Measurements from ENCODE around the gene SNTG2. TPM values are rescaled to one million over a fixed set of nuclear protein-coding genes. Genes with fewer than 3 reads are reported as not detected.

The SNTG2 gene
- total and polyA plus RNA-seq, 2 donors (not counting 1 experiment from before 2014, with no cell fraction given): 0.06 TPM; not detected in 1

DNA sequence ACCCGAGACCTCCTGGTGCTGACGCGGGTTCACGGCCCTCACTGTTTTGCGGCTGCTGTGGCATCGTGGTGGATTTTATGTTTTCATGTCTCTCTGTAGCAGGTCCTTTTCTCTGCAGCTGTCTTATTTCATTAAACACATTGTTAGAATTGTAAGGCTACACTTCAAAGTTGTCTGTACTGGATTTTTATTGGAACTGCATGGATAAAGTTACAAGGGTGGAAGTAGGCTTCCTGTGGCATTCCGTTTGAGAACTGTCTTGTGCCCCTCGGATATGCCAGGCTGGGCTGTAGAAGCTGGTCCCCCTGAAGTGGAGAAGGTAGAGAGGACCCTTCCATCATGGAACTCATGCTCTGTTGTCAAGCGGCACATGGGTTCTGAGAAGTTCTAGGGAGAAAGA, 127.3 kb downstream of the SNTG2 start:
- no peak for TF ChIP-seq EZH2 (IDR thresholded peaks at IDR 0.05; ENCODE audit: low read length, missing control alignments)
- TF ChIP-seq, protein P1, sequence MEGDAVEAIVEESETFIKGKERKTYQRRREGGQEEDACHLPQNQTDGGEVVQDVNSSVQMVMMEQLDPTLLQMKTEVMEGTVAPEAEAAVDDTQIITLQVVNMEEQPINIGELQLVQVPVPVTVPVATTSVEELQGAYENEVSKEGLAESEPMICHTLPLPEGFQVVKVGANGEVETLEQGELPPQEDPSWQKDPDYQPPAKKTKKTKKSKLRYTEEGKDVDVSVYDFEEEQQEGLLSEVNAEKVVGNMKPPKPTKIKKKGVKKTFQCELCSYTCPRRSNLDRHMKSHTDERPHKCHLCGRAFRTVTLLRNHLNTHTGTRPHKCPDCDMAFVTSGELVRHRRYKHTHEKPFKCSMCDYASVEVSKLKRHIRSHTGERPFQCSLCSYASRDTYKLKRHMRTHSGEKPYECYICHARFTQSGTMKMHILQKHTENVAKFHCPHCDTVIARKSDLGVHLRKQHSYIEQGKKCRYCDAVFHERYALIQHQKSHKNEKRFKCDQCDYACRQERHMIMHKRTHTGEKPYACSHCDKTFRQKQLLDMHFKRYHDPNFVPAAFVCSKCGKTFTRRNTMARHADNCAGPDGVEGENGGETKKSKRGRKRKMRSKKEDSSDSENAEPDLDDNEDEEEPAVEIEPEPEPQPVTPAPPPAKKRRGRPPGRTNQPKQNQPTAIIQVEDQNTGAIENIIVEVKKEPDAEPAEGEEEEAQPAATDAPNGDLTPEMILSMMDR (conservative IDR thresholded peaks at IDR 0.05 in 1 of 2, IDR thresholded peaks at IDR 0.05 in 1 of 2; ENCODE audit: low read depth in 1 of 2, low read length in 2 of 2): no peak
- H2AFZ ChIP-seq (ENCODE audit: low read length): no peak overlapping the region
- DNase-seq (ENCODE audit: low read depth in 2 of 2): no peak
- no peak overlapping the region for H3K4me3 ChIP-seq (replicated peaks in 1 of 4; ENCODE audit: control extremely low read depth in 1 of 4, insufficient read depth in 1 of 4, low read depth in 3 of 4, low read length in 4 of 4)
- no peak overlapping the region for H3K27ac ChIP-seq (ENCODE audit: insufficient read depth, low read length)
- no peaks in the 10 kb centered on the region for H3K27me3 ChIP-seq (ENCODE audit: control insufficient read depth, insufficient read depth, low read length)
- no peaks in the 10 kb centered on the region for H4K20me1 ChIP-seq (ENCODE audit: control insufficient read depth, extremely low read depth, insufficient read depth, low read length)
- H3K79me2 ChIP-seq (ENCODE audit: control insufficient read depth, insufficient read depth, low read length): no peaks in the 10 kb centered on the region
- H3K4me2 ChIP-seq (ENCODE audit: extremely low read depth, insufficient read depth, low read length): no peak overlapping the region
- H3K9me3 ChIP-seq (ENCODE audit: control insufficient read depth, insufficient read depth, low read depth, low read length): no peaks in the 10 kb centered on the region
- no peaks in the 10 kb centered on the region for H3K36me3 ChIP-seq (ENCODE audit: control insufficient read depth, insufficient read depth, low read length)
- no peak overlapping the region for H3K9ac ChIP-seq (ENCODE audit: insufficient read depth, low read length)
- no peaks in the 10 kb centered on the region for H3K4me1 ChIP-seq (ENCODE audit: control insufficient read depth, extremely low read depth, insufficient read depth, low read length)

DNA sequence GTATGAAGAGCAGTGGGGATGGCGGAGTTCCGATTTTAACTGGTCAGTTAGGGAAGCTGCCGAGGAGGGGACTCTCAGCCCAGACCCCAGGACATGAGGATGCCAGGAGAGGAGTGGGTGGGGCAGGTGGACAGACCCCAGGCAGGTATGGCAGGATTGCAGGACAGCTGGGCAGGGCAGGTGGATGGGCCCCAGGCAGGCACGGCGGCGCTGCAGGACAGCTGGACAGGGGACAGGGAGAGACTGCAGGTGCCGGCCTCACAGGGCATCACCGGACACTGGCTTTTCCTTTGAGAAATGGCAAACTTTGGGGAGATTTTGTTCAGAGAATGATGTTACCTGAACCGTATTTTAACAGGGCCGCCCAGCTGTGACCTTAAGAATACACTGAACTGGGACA, 127.7 kb downstream of the SNTG2 start:
- Histone ChIP-seq H3K36me3 (ENCODE audit: control insufficient read depth, insufficient read depth, low read length) (no peaks in the 10 kb centered on the region), H3K9ac (ENCODE audit: insufficient read depth, low read length) (no peak overlapping the region), H3K27ac (ENCODE audit: insufficient read depth, low read length) (no peak overlapping the region), H4K20me1 (ENCODE audit: control insufficient read depth, extremely low read depth, insufficient read depth, low read length) (no peaks in the 10 kb centered on the region), H2AFZ (ENCODE audit: low read length) (no peak overlapping the region), H3K4me1 (ENCODE audit: control insufficient read depth, extremely low read depth, insufficient read depth, low read length) (no peaks in the 10 kb centered on the region), H3K9me3 (ENCODE audit: control insufficient read depth, insufficient read depth, low read depth, low read length) (no peaks in the 10 kb centered on the region), H3K79me2 (ENCODE audit: control insufficient read depth, insufficient read depth, low read length) (no peaks in the 10 kb centered on the region), H3K4me2 (ENCODE audit: extremely low read depth, insufficient read depth, low read length) (no peak overlapping the region), H3K27me3 (ENCODE audit: control insufficient read depth, insufficient read depth, low read length) (no peaks in the 10 kb centered on the region), H3K4me3 (replicated peaks in 1 of 4; ENCODE audit: control extremely low read depth in 1 of 4, insufficient read depth in 1 of 4, low read depth in 3 of 4, low read length in 4 of 4) (no peak overlapping the region)
- no peak for TF ChIP-seq EZH2 (IDR thresholded peaks at IDR 0.05; ENCODE audit: low read length, missing control alignments)
- TF ChIP-seq, protein P1 (conservative IDR thresholded peaks at IDR 0.05 in 1 of 2, IDR thresholded peaks at IDR 0.05 in 1 of 2; ENCODE audit: low read depth in 1 of 2, low read length in 2 of 2): no peak
- DNase-seq (ENCODE audit: low read depth in 2 of 2): no peak

DNA sequence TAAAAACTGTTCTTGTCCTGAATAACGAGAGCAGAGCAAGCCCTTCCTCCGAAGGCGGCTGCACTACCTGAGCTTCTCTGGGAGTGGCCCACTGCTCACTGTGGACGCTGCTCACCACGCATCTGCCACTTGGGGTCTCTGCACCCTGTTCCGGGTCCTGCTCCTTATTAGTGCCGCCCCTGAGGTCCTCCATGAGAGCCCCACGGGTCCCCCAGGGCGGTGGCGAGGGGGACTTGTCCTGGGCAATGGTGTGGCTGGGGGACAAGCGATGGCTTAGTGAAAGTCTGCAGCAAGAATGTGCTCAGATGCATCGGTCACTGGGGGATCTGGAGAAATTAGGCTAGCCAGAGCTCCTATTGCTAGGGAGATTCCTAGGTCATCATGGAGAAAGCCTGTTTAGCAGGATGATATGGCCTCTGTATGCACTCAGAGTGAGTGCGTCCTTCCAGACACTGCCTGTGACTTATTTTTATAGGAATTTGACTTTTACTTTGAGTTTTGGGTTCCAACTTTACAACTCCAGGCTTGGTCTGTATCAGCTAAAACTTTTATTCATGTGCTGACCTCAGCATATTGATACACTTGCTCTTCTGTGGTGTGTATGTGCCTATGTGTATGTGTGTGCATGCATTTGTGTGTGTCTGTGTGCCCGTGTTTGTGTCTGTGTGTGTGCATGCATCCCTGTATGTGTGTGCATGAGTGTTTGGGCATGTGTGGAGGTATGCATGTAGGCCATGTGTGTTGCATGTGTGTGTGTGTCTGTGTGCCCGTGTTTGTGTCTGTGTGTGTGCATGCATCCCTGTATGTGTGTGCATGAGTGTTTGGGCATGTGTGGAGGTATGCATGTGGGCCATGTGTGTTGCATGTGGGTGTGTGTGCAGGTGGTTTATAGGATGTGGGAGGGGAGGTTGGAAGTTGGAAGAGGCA, 129.5 kb downstream of the SNTG2 start:
- H4K20me1 ChIP-seq (ENCODE audit: control insufficient read depth, extremely low read depth, insufficient read depth, low read length): no peaks in the 10 kb centered on the region
- no peak overlapping the region for H3K27ac ChIP-seq (ENCODE audit: insufficient read depth, low read length)
- H3K4me1 ChIP-seq (ENCODE audit: control insufficient read depth, extremely low read depth, insufficient read depth, low read length): no peaks in the 10 kb centered on the region
- TF ChIP-seq, protein P1 (conservative IDR thresholded peaks at IDR 0.05 in 1 of 2, IDR thresholded peaks at IDR 0.05 in 1 of 2; ENCODE audit: low read depth in 1 of 2, low read length in 2 of 2): no peak
- no peak for TF ChIP-seq EZH2 (IDR thresholded peaks at IDR 0.05; ENCODE audit: low read length, missing control alignments)
- H2AFZ ChIP-seq (ENCODE audit: low read length): no peak overlapping the region
- no peaks in the 10 kb centered on the region for H3K27me3 ChIP-seq (ENCODE audit: control insufficient read depth, insufficient read depth, low read length)
- H3K36me3 ChIP-seq (ENCODE audit: control insufficient read depth, insufficient read depth, low read length): no peaks in the 10 kb centered on the region
- H3K79me2 ChIP-seq (ENCODE audit: control insufficient read depth, insufficient read depth, low read length): no peaks in the 10 kb centered on the region
- H3K9ac ChIP-seq (ENCODE audit: insufficient read depth, low read length): no peak overlapping the region
- H3K9me3 ChIP-seq (ENCODE audit: control insufficient read depth, insufficient read depth, low read depth, low read length): no peaks in the 10 kb centered on the region
- no peak for DNase-seq (ENCODE audit: low read depth in 2 of 2)
- H3K4me3 ChIP-seq (replicated peaks in 1 of 4; ENCODE audit: control extremely low read depth in 1 of 4, insufficient read depth in 1 of 4, low read depth in 3 of 4, low read length in 4 of 4): no peak overlapping the region
- no peak overlapping the region for H3K4me2 ChIP-seq (ENCODE audit: extremely low read depth, insufficient read depth, low read length)
